RKO (cell line): Measurements from ENCODE around the gene NEU1.
A peak's percentile ranks its signal among the peaks of the same experiment; 100 is the strongest.
"Not testable (repeated sequence)": the region's sequence is repeated elsewhere in the genome, so short reads cannot be mapped to it uniquely, and the experiment has no call there.

Experiments used
- DNase-seq: peaks from one replicate; pipeline ENCODE4 v3.0.0-alpha.2; 2016; ENCODE audit warnings: low spot score

NEU1 gene

DNA sequence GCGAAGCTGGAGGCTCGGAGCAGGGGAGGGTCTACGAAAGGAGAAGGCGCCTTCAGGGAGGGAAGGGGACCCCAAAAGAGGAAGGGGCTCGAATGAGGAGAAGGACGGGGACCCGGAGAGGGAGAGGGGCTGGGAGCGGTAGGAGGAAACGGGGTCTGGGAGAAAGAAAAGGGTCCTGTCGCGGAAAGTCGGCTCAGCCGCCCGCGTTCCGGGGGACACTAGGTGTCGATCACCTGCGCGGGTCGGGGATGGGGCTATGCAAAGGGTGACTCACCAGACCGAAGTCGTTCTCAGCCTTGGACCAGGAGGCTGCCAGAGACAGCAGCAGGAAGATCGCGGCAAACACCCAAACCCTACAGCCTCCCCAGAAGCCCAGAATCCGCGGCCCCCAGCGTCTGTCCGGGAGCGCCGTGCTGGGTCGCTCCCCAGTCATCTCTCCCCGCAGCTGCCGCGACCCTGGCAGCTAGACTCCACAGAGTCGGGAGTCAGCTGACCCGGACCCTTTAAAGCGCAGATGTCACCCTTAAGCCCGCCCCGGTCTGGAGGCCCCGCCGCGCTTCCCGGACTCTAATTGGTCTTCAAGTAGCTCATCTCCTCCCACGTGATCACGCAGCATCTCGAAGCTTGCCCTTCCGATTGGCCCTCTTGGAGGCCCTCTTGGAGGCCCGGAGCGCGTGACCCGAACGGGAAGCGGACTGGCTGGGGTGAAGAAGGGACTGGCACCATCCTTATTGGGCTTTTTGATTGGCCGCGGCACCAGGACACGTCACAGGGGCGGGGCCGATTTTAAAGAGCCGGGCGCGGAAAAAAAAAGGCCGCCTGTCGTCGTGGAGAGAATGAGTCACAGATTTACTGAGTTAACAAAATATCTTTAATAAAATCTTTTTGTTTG, at the start of gene NEU1:
Gene NEU1, minus strand, starts transcription at position 478 of the 892 bp plus-strand sequence. Its CDS starts 45 bp downstream, at position 433.
- peak; percentile 100 for DNase-seq

DNA sequence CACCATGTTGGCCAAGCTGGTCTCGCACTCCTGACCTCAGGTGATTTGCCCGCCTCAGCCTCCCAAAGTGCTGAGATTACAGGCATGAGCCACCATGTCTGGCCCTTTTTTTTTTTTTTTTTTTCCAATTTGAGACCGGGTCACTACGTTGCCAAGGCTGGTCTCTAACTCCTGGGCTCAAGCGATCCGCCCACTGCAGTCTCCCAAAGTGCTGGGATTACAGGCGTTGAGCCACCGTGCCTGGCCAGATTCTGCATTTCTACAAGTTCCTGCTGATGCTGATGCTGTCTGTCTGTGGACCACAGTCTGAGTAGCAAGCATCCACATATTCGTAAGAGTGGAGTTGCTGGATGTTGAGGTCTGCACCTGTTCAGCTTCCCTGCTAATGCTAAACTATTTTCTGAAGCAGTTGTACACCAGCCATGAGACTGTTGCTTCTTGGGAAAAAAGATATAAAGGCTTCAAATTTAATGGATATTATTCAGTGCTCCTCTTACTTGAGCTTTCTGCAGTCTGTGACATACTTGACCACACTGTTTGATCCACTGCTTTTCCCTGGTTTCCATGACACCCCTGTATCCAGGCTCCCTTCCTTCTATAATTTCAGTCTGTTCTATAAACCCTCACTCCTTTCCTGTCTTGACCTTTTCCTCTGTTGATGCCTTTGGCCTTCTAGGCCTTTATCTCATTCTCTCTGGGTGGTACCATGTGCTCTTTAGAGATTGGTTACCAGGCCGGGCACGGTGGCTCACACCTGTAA, 49.4 kb upstream of the NEU1 start:
- no peak for DNase-seq

DNA sequence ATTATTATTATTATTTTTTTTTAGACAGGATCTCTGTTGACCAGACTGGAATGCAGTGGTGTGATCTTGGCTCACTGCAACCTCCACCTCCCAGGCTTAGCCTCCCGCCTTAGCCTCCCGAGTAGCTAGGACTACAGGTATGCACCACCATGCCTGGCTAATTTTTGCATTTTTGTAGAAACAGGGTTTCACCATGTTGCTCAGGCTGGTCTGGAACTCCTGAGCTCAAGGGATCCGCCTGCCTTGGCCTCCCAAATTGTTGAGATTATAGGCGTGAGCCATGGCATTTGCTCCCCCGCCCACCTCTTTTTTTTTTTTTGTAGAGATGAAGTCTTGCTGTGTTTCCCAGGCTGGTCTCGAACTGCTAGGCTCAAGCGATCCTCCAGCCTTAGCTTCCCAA, 46.7 kb upstream of the NEU1 start:
- DNase-seq, result not testable (repeated sequence)

DNA sequence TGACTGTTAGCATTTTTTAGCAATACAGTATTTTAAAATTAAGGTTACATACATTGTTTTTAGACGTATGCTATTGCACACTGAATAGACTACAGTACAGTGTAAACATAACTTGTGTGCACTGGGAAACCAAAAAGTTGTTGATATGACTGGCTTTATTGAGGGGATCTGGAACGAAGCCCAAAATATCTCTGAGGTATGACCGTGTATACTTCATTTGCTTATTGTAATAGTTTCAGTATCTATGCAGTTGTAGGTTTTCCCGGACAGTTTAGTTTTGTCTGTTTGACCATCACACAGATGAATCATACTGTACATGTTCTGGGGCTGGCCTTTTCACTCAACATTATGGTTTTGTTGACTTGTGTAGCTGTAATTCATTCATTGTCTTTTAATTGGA, 46.2 kb upstream of the NEU1 start:
- DNase-seq, result no peak

DNA sequence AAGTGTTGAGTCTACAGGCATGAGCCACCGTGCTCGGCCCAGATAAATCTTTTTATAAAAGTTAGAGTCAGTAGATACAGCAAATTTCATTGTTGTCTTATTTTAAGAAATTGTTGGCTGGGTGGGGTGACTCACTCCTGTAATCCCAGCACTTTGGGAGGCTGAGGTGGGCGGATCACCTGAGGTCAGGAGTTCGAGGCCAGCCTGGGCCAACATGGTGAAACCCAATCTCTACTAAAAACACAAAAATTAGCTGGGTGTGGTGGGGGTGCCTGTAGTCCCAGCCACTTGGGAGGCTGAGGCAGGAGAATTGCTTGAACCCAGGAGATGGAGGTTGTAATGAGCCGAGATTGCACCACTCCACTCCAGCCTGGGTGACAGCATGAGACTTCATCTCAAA, 45.6 kb upstream of the NEU1 start:
- not testable (repeated sequence) for DNase-seq

DNA sequence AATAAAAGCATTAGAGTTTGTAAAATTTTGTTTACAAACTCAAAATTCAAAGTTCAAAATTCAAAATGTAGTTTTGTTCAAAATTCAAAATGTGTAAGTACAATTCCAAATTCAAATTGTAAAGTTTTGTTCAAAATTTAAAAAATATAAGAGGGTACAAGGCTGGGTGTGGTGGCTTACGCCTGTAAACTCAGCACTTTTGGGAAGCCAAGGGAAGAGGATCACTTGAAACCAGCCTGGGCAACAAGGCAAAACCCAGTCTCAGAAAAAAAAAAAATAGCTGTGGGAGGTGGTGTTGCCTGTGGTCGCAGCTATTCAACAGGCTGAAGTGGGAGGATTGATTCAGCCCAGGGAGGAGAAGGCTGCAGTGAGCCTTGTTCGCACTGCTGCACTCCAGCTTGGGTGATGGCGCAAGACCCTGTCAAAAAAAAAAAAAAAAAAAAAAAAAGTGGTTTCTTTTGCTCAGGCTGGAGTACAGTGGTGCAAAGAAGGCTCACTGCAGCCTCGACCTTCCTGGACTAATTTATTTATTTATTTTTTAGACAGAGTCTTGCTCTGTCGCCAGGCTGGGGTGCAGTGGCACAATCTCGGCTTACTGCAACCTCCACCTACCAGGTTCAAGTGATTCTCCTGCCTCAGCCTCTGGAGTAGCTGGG, 44.7 kb upstream of the NEU1 start:
- DNase-seq, result no peak

DNA sequence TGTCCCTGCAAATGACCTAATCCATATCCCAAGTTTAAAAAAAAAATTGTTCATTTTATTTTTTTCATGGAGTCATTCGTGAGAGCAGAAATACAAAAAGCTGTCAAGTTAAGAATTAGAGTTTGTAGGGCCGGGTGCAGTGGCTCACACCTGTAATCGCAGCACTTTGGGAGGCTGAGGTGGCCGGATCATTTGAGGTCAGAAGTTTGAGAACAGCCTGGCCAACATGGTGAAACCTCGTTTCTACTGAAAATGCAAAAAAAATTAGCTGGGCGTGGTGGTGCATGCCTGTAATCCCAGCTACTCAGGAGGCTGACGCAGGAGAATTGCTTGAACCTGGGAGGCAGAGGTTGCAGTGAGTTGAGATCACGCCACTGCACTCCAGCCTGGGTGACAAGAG, 44.1 kb upstream of the NEU1 start:
- DNase-seq, result not testable (repeated sequence)

DNA sequence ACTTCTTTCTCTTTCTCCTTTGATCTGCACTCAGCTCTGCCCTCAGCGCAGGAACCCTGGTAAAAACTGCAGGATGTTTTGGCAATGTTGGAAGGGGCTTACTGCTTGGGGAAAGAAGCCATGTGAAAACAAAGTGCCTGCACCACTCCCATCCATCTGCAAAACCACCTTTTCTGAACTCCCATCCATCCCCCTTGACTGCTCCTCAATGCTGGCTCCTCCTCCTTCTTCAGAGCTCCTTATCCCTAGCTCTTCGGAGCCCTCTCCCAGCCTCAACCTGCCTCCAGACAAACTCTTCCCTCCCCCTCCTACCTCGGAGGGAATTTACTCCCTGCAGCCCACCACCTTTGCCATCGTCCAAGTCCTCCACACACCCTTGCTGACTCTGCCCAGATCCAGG, 43.5 kb upstream of the NEU1 start:
- DNase-seq, result no peak

DNA sequence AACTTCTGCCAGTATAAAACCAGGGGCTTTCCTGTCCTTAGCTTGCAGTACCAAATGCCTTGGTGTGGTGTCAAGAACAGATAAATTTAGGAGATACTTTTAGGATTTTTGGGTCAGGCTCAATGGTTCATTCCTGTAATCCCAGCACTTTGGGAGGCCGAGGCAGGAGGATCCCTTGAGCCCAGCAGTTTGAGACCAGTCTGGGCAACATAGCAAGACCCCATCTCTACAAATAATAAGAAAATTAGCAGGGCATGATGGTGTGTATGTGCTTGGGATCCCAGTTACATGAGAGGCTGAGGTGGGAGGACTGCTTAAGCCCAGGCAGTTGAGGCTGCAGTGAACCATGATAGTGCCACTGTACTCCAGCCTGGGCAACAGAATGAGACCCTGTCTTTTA, 42.4 kb upstream of the NEU1 start:
- DNase-seq, result no peak

DNA sequence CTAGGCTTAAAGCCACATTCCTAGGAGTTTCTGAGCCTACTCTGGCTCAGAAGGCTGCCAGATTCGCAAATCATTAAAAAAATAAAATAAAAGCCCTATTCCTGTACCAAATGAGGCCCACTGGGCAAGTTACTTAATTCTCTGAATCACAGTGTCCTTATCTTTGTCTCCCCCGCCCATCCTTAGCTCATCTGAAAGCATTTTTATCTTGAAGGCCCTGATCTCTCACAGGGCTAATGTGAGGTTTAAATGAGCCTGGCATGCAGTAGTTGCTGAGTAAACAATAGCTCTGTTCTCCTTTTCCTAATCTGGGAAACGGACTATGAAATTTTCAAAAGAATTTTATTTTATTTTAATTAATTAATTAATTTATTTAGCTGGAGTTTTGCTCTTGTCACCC, 41.3 kb upstream of the NEU1 start:
- DNase-seq, result no peak

DNA sequence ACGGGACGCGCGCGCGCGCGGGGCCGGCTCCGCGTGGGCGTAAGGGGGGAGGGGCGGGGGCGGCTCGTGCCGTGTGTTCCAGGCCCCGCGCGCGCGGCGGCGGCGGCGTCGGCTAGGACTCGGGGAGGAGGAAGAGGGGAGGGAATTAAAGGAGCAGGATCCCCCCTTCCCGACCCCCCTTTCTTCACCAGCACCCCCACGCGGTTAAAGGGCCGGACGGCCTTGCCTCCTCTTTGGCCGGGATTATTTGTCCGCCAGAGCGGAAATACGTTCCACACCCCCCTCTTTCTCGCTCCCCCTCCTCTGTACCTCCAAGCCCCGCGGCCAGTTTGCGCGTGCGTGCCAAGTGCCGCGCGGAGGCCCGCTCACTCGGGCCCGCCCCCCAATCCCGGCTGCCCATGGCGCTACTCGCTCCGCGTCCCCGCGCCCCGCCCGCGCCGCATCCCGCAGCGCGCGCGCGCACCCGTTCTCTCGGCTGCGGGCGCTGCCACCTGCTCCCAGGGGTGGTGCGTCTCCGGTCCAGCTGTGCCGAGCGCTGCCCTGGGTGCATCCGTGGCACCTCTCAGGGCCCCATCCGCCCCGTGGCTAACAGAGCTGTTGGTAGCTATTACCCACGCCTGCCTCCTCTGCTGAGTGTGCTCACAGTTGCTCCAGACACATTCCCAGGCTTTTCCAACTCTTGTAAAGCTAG, 39.5 kb upstream of the NEU1 start, which contains the start of gene ZBTB12:
Gene ZBTB12, minus strand, starts transcription at position 134 of the 691 bp plus-strand sequence. CDS start 781 bp downstream, outside the sequence.
- DNase-seq, result peak; percentile 93

DNA sequence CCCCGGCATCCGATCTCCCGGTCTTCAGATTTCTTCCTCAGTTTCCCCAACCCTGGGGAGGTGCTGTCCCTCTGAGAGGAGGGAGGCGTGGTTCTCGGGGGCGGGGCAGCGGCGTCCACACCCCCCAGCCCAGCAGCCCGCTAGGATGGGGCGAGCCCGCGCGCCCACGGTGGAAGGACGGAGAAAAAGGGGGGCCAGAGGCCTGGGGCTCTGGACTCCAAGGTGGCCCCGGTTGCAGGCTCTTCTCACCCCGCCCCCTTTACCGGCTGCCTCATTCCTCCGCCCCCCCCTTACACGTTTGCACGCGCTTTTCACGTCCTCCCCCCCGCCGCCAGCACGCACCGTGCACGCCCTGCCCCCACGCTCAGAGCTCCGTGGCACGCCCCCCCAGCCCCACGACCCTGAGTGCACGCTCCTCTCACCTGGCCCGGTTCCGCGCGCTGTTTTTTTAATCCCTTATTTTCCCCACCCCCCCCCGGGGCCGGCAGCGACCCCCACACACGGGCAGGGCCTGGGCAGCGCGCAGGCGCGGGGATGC, 38.9 kb upstream of the NEU1 start:
- peak; percentile 58 for DNase-seq

DNA sequence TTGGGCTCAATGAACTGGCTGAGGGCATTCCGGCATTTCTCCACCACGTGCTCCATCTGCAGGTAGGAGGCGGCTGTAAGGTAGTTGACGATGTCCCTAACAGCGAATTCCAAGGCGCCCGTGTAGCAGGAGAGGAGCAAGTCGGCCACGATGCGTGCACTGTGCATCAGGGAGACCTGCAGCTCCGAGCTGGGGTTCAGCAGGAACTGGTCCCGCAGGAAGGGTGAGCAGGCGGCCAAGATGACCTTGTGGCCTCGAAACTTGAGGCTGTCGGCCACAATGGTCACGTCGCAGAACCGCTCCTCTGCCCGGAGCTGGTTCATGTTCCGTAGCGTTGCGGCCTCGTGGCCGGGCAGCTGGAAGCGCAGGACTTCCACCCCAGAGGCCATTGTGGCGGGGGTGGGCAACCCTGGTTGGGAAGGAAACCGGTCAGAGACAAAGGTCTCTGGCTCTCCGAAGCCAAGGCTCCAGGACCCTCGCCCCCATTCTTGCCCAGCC, 38.3 kb upstream of the NEU1 start:
- DNase-seq, result no peak

DNA sequence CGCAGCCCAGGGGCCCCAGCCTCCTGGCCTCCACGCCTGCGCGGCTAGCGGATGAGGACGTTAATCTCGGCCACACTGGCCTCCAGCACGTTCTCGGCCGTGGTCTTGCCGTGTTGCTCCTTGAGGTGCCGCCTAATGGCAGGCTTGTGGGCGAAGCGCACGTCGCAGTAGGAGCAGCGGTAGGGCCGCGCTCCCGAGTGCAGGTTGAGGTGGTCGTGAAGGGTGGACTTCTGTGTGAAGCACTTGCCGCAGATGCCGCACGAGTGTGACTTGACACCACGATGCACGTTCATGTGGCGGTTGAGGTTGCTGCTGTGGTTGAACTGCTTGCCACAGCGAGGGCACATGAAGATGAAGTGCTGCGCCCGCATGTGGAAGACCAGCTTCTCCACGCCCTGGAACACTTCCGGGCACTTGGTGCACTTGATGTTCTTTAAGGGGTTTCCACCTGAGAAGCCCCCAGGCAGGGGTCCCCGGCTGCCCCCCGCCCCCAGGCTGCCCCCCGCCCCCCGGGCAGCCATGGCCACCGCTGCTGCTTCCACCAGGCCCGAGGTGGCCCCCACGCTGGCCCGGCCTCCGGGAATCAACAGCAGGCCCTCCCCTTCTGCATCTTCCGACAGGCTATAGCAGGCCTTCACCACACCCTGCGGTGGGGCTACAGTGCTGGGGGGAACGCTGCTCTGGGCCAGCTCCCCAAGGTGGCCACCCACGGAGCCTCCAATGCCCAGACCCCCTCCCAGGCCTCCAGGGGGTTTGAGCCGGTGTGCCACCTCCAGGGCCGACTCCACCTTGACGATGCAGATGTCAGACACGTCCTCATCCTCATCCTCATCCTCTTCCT, 37.5 kb upstream of the NEU1 start:
- no peak for DNase-seq

DNA sequence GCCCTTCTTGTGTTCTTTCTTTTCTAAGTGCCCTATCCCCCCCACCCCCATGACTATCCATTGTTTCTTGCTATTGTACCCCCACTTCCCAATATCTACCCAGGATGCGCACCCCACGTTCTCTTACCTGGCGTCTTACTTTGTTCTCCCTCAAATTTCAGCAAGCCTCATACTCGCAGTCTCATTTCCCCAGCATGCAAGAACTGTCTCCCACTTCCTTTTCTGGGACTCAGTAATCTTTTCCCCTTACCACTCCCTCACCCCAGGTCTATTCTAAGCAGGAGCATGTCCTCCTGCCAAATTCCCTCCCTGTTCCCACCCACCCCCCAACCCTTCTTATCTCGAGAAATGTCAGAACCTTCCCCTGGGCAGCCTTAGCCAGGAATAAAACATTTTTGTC, 36.6 kb upstream of the NEU1 start:
- no peak for DNase-seq

DNA sequence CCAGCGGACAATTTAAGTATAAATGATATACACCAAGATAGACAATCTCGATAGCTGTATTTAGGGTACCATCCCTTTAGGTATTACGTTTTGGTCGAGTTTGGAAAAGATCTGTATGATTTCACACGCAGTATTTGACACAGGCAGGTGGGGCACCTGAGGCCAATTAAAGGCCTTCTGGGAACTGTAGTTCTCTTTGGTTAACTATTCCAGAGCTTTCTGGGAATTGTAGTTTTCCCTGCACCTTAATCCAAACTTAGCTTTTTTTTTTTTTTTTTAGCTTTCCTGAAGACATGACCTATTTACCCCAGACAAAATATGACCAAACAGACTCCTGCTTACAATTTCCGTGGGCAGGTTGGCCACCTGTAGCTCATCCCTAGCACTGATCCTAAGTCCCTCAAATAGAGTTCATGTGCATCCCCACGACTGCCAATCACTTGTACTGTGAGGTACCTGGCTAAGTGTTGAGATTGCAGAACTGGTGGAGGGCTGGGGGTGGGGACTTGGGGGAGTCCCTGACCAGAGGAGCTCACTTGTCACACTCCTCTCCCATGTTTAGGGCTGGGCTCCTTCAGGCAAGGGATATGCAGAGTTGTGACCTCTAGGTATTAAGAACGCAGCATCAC, 35.9 kb upstream of the NEU1 start:
- DNase-seq, result peak; percentile 62

DNA sequence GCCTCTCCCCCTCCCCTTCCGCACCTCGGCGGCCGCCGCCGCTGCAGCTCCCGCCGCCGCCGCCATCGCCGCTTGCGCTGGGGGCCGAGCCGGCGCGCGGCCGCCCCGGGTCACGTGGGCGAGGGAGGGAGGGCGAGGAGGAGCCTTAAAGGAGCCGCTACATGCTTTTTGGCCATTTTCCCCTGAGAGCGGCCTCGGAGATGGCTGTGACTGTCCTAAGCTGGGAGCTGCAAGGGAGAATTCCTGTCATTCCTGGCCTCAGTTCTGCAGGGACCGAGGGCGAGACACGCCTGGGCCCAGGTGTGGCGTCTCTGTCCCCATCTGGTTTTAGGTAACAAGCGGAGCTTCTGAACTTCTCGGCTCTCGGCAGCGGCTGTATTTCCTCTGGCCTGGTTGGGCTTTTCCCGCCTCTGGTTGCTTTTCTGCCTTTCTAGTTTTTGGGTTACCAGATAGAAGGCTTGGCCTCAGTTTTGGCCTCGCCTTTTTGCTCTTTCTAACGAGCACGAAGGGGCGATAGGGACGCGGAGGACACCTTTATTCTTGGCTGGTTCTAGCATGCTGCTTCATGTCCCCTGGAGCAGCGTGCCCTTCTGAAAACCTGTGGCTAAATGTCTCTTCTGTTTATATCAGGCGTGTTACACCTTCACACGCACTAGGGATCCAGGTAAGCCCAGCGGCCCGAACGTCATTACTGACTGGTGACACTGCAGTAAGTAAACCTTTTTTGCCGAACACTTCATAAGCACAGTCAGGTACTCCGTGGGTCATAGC, 35.2 kb upstream of the NEU1 start, which contains the start of gene EHMT2:
Gene EHMT2, minus strand, starts transcription at position 87 of the 771 bp plus-strand sequence. Its CDS starts 21 bp downstream, at position 66.
- peak; percentile 87 for DNase-seq

DNA sequence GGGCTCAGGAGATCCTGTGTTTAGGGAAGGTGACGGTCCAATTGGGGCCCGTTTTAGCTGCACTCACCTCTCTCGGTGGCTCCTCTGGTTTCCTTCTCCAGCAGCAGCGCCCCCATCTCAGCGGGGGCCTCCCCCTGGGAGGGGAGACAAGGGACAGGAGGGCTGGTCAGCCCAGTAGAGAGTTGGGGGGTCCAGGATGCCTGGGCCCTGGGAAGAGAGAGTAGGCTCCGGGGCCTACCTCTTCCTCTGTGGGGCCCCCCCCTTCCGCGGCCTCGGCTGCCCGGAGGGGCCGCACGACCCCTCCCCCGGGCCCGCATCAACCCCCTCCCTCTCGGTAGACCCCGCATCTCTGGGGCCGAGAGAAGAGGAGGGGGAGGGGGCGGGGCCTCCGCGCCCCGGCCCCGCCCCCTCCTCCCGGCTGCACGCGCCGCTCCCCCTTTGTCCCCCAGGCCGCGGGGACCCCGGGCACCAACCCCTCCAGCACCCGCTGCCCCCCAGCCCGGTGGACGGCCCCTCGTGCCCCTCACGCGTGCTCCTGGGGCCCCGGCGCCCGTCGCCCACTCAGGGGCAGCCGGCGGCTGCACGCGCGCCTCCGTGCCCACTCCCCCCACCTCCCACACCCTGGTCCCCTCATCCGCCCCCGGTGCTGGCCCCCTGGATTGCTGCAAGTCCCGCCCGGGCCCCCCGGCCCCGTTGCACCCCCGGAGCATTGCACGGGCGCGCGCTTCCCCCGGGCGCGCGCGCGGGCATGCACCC, 34.4 kb upstream of the NEU1 start:
- no peak for DNase-seq
